Stimulated activated CD8-positive, alpha-beta memory T cell treated with anti-CD3 and anti-CD28 coated beads, Interleukin-7, amount 100 ng/mL, for 24 hours (primary cell): ENCODE data around the gene INPP5A.
"Not testable (repeated sequence)": the region's sequence is repeated elsewhere in the genome, so short reads cannot be mapped to it uniquely, and the experiment has no call there.

Experiments
- DNase-seq: peaks from one replicate; pipeline ENCODE4 v3.0.0-alpha.2; 2020; ENCODE audit warnings: low read depth

Gene INPP5A

DNA sequence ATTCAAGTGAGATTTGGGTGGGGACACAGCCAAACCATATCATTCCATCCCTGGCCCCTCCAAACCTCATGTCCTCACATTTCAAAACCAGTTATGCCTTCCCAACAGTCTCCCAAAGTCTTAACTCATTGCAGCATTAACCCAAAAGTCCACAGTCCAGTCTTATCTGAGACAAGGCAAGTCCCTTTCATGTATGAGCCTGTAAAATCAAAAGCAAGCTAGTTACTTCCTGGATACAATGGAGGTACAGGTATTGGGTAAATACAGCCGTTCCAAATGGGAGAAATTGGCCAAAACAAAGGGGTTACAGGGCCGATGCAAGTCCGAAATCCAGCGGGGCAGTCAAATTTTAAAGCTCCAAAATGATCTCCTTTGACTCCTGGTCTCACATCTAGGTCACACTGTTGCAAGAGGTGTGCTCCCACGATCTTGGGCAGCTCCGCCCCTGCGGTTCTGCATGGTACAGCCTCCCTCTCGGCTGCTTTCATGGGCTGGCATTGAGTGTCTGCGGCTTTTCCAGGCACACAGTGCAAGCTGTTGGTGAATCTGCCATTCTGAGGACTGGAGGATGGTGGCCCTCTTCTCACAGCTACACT, 61.5 kb downstream of the INPP5A start:
- DNase-seq = not testable (repeated sequence)

DNA sequence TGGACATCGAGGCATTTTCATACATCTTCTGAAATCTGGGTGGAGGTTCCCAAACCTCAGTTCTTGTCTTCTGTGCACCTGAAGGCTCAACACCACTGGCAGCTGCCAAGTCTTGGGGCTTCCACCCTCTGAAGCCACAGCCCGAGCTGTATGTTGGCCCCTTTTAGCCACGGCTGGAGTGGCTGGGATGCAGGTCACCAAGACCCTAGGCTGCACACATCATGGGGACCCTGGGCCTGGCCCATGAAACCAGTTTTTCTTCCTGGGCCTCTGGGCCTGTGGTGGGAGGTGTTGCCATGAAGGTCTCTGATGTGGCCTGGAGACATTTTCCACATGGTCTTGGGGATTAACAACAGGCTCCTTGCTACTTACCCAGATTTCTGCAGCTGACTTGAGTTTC, 62.1 kb downstream of the INPP5A start:
- DNase-seq = no peak

DNA sequence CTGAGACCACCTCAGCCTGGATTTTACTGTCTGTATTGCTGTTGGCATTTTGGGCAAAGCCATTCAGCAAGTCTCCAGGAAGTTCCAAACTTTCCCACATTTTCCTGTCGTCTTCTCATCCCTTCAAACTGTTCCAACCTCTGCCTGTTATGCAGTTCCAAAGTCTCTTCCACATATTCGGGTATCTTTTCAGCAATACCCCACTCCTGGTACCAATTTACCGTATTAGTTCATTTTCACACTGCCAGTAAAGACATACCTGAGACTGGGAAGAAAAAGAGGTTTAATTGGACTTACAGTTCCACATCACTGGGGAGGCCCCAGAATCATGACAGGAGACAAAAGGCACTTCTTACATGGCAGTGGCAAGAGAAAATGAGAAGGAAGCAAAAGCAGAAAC, 62.8 kb downstream of the INPP5A start:
- DNase-seq = no peak

DNA sequence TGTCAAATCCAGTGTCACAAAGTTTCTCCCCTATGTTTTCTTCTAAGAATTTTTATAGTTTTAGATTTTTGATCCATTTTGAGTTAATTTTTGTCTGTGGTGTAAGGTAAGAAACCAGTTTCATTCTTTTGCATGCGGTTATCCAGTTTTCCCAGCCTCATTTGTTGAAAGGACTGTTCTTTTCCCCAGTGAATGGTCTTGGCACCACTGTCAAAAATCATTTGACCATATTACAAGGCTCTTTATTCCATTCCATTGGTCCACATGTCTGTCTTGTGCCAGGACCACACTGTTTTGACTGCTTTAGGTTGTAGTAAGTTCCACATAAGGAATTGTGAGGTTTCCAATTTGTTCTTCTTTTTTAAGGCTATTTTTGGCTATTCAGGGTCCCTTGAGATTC, 64.0 kb downstream of the INPP5A start:
- DNase-seq = no peak

DNA sequence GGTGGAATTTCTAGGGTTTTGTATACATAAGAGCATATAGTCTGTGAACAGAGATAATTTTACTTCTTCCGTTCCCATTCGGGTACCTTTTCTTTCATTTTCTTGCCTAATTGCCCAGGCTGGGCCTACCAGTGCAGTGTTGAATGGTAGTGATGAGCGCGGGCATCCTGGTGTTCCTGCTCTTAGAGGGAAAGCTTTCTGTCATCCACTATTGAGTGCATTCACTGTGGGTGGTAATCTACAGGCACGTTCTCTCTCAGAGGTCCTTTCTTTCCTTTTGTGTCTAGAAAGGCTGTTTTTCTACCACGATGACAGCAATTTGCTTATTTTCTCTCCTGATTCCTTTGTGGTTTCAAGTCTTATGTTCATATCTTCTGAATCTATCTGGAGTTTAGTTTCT, 65.0 kb downstream of the INPP5A start:
- DNase-seq = no peak

DNA sequence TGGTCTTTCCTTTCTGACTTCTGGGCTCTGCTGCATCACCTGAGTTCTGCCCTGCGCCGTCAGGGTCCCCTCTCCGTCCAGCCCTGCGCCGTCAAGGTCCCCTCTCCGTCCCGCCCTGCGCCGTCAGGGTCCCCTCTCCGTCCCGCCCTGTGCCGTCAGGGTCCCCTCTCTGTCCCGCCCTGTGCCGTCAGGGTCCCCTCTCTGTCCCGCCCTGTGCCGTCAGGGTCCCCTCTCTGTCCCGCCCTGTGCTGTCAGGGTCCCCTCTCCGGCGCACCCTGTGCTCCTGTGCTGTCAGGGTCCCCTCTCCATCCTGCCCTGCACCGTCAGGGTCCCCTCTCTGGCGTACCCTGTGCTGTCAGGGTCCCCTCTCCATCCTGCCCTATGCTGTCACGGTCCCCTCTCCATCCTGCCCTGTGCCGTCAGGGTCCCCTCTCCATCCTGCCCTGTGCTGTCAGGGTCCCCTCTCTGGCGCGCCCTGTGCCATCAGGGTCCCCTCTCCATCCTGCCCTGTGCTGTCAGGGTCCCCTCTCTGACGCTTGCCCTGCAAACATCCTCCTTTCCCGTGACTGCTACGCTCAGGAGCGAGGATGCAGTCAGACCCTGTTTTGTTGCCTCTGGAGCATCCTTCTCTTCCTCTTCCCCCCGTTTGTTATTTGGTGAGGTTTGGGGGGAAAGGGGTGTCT, 66.4 kb downstream of the INPP5A start:
- DNase-seq = no peak

DNA sequence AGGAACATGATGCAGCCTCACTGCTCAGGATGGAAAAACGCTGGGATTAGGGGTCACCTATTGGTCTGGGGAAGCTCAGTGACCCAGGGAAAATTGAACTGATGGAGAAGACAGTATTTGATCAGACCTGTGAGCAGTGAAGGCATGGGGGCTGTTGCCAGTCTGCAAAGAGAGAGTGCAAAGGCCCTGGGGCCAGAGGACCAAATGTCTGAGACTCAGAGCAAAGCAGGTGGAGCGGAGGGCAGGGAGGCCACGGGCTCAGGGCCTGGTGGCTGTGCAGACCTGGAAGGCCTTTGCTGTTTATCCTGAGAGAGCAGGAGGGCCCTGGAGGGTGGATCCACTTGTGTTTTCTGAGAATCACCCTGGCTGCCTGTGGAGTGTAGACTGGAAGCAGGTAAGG, 67.1 kb downstream of the INPP5A start:
- DNase-seq = no peak

DNA sequence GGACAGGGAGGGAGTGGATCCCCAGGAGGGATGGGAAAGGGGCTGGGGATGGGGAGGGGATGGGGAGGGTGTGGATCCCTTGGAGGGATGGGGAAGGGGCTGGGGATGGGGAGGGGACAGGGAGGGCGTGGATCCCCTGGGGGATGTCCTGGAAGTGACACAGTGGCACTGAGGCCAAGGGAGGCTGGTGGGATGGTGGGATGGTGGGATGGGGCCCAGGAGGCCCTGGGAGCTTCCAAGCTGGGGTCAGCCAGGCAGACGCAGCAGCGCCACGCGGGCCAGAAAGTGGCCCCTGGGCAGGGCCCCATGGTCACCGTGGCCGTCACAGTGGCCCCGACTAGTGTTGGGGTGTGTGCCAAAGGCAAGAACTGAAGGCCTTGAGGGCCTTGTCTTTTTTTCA, 67.8 kb downstream of the INPP5A start:
- DNase-seq = no peak

DNA sequence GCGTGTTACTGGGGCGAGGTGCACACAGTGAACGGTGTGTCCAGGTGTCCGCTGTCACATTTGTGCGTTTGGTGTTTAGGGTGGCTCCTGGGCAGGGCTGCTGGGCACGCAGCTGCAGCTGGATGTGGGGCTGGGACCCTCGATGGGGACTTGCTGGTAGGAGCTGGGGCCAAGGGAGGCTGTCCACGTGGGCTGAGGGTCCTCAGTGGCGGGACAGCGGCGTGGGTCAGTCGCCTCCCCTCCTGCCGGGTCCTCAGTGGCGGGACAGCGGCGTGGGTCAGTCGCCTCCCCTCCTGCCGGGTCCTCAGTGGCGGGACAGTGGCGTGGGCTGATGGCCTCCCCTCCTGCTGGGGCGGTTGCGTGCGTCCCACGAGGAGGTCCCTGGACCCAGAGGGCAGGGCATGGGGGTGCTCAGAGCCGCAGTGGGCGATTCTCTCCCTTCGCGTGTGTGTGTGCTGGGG, 68.5 kb downstream of the INPP5A start:
- no peak for DNase-seq

DNA sequence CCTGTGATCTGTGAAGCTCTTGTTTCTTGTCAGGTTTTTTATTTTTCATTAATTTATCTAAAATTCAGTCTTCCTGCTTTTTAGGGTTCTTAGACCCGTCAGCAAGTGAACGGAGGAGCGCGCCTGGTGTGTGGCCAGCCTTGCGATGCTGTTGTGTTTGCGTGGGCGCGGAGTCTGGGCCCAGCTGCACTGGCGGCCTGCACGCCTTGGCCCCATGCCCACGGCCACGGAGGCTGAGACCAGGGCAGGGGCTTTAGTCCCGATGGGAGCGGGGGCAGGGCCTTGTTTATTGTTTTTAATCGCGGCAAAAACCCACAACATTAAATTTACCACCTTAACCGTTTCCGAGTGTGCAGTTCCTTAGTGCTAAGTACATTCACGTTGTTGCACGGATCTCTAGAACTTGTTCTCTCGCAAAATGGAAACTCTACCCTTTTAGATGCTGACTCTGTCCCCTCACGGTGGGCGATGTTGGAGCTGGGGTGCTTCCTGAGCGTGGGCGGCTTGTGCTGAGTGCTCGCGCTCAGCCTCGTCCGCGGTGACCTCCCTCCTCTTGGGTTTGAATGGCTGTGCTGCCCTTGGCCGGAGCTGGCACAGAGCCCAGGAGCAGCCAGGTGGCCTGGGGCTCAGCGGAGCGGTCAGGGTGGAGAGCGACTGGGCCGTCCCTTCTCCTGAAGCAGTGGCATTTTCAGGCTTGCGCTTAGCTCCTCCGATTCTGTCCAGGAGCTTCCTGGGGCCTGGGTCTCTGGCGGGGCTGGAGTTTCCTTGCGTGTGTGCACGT, 69.1 kb downstream of the INPP5A start:
- no peak for DNase-seq

DNA sequence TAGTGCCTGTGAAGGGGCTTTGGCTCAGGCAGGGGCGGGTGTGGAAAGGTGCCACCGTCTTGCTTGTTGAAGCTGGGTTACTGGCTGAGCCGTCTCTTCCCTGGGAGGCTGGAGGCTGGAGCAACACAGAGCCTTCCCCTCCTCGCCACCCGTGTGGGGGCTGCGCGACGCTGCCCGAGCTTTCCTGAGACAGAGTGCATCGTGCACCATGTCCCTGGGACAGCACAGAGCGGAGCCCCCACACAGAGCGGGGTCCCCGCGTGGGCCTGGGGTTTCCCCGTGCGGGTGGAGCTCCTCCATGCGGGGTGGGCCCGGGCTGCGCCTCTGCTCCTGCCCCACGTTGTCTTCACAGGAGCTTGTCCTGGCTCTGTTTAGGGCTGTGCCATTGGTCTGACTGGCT, 69.9 kb downstream of the INPP5A start:
- DNase-seq = no peak

DNA sequence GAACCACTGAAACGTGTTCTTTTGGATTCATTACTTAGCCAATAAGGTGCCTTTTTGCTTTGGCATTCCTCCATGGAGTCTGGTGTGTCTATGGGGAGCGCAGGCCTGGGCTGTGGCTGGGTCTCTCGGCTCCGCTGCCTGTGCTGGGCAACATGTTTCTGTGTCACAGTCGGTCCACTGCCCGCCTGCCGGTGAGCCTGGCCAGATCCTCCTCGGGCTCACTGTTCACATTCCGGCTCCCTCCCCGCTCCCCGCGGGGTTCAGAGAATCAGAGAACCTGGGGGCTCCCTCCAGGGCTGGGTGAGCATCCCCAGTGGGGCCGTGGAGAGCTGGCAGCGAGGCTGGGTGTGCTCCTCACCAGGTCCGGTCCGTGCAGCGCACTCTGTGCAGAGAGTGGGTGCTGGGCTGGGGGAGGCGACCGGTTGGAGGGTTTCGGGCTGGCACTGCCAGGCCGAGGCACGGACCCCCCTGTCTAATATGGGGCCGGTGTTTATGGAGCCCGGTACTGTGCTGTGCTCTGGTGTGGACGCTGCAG, 70.4 kb downstream of the INPP5A start:
- DNase-seq = no peak

DNA sequence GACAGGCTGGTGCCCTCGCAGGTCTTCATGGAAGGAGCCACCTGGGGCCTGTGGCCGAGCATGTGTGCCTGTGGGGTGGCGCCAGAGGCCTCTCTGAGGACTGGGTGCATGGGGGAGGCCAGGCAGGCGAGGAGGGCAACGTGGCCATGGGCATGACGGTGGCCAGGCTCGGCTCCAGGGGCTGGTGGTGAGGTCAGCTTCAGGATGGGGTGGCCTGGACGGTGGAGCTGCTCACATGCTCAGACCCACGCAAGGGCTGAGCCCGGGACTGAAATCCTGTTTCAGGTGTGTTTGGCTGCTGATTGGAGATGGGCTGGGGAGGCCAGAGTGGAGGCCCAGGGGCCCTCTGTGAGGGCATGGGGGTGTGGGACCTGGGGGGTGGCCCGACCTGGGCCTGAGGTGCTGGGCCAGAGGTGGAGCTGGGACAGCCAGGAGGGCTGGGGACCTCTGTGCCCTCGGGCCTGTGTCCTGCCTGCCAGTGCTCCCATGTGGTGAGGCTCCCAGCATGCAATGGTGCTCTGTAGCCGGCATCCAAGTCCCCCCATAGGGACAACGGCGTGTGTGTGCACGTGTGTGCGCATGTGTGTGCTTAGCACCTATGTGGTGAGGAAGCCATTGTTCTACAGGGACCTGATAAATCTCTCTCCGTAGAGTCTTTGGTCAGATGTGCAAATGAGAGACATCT, 71.1 kb downstream of the INPP5A start:
- no peak for DNase-seq

DNA sequence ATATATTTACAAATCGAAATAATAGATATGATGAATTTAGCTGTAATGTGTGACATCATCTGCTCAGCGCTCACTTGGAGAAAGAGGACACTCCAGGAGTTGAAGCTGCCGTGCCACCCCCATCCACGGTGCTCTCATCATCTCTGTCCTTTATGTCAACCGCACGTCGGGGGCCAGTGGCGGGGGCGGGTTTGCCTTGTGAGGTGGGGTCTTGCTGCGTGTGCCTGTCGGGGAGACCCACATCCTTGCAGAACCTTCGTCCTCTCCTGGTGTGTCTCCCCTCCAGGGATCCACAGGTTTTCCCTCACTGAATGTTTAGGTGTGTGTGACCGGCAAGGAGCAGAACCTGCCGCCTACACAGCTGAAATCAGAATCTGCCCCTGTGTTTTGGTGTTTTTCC, 71.6 kb downstream of the INPP5A start:
- no peak for DNase-seq

DNA sequence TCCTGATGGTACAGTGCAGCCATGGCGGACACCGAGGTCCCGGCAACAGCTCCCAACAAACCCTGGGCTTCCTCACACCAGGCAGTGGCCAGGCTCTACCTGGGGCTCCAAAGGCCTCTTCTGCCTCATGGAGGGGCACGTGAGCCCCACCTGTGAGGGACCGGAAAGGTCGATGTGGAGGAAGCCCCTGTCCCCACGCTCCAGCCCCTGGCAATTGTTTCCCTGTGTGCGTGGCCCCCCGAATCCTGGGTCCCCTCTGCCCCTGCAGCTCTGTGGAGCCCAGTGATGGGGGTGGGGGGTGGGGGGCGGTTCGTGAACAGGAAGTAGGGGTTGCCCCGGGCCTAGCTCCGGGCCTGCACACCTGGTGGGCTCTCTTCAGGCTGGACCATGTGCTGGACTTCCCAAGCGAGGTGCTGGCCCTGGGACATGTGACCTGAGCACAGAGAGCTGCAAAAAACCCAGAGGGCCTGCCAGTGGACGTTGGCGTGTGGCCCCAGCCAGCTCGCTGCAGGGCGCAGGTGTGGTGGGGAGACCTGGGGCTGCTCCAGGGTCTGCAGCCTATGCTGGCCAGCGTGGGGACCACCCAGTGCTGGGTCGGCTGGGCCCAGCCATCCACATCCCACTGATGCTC, 72.6 kb downstream of the INPP5A start:
- no peak for DNase-seq

DNA sequence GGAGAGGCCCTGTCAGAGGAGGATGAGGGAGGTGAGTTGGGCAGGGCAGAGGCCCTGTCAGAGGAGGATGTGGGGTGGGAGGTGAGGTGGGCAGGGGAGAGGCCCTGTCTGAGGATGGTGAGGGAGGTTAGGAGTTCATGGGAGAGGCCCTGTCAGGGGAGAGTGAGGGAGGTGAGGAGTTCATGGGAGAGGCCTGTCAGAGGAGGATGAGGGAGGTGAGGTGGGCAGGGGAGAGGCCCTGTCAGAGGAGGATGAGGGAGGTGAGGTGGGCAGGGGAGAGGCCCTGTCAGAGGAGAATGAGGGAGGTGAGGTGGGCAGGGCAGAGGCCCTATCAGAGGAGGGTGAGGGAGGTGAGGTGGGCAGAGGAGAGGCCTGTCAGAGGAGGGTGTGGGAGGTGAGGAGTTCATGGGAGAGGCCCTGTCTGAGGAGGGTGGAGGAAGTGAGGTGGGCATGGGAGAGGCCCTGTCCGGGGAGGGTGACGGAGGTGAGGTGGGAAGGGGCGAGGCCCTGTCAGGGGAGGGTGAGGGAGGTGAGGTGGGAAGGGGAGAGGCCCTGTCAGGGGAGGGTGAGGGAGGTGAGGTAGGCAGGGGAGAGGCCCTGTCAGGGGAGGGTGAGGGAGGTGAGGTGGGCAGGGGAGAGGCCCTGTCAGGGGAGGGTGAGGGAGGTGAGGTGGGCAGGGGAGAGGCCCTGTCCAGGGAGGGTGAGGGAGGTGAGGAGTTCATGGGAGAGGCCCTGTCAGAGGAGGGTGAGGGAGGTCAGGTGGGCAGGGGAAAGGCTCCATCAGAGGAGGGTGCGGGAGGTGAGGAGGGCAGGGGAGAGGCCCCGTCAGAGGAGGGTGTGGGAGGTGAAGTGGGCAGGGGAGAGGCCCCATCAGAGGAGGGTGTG, 73.7 kb downstream of the INPP5A start:
- DNase-seq = no peak

DNA sequence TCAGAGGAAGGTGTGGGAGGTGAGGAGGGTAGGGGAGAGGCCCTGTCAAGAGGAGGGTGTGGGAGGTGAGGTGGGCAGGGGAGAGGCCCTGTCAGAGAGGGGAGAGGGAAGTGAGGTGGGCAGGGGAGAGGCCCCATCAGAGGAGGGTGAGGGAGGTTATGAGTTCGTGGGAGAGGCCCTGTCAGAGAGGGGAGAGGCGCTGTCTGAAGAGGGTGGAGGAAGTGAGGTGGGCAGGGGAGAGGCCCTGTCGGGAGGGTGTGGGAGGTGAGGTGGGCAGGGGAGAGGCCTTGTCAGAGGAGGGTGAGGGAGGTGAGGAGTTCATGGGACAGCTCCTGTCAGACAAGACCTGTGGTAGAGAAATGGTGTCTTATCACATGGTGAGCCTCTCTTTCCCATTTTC, 74.4 kb downstream of the INPP5A start:
- no peak for DNase-seq

DNA sequence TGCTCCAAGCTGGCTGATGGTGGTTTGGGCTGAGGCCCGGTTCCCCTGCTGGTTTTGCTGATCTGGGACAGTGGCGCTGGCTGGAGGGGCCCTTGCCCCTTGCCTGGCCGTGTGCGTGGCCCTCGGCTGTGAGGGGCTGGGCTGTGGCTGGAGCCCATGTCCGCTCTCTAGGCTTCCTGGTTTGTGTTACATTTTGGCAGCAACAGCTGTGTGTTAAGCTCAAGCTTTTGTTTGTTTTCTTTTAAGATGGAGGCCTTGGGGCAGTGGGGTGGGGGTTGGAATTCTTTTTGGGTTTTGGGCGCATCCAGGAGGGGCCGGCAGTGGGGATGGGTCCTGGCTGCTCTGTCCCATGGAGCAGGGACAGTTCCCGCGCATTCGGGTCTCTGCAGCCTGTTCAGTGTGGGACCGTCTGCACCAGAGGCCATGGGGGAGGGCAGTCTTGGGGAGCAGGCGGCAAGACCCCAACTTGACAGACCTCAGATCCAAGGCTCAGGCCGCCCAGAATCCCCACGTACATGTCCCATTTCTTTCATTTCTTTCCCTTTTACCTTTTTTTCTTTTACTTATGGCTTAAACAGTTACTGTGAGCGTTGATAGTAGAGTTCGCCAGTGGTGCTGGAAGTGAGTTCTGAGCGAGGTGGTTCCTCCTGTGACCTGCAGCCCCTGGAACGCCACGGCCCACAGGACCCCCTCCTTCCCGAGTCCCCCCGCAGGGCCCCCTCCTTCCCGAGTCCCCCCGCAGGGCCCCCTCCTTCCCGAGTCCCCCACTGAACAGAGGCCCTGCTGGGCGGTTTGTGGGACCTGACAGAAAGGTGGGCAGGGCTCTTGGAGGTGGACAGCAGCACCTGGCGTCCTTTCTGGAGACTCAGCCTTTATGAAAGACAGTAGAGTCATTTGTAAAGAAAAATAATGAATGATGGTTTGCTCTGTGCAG, 75.3 kb downstream of the INPP5A start:
- DNase-seq = no peak

DNA sequence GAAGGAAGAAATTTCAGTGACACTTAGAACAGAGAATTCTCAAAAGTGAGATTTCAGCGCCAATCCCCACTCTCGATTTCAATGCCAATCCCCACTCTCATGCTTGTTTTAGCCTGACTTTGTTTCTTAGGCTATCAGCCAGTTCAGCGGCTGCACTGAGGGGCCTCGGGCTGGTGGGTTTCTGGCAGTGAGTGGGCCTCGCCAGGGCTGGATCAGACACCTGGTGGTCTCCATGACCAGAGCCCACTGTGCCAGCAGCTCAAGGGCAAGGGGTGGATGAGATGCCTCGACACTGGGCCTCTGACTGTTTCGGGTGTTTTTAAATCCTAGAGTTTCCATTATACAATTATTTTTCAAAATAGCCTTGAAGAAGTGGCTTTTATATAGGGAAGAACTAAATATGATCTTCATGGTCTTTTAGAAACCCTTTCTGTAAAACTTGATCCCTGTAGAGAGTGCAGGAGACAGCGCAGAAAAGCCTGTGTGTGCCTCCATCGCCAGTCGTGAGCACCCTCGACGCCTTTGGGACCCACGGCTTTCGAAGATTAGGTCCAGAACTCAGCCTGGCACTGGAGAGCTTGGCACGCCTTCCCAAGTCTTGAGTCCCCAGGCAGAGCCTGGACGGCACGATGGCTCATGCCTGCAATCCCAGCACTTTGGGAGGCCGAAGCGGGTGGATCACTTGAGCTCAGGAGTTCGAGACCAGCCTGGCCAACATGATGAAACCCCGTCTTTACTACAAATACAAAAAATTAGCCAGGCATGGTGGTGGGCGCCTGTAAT, 76.2 kb downstream of the INPP5A start:
- DNase-seq = no peak
